A549 (cell line): Measurements from ENCODE around the gene ZCCHC24. TPM values are rescaled to one million over a fixed set of nuclear protein-coding genes. Genes with fewer than 3 reads are reported as not detected.

Experiments used
- ATAC-seq, 2 experiments: fragments of 200-7000 bp in 1 of 2; fragments of >200 bp in 1 of 2; cut with Nextera tagmentation in 1 of 2; cut with Tn5 transposase in 1 of 2; 3 replicates each; pipeline versions ENCODE4 v1.8.0 to v1.9.1; 2018 to 2020; ENCODE audit warnings: mild to moderate bottlenecking in 1 of 2, moderate library complexity in 1 of 2
- CTCF ChIA-PET: fragments of 300-600 bp; sonication (Branson Sonifier 250); formaldehyde crosslinking; extraction: SDS; loops from one replicate; lab custom pipeline; 2021; ENCODE audit warnings: antibody characterized with exemption, inconsistent platforms; lab: Yijun Ruan, JAX
- POLR2A ChIA-PET: fragments of 350-600 bp; formaldehyde crosslinking; extraction: SDS; loops from one replicate; lab custom pipeline; 2021; ENCODE audit warnings: antibody characterized with exemption, inconsistent platforms; lab: Yijun Ruan, JAX
- DNase-seq, 2 experiments: peaks; one replicate each; pipeline versions ENCODE4 v3.0.0 to v3.0.0-alpha.2; 2011 to 2016; ENCODE audit warnings: low read depth in 1 of 2, low spot score in 1 of 2
- FAIRE-seq: peaks from 2 replicates; lab custom pipeline; 2011; peaks lifted over from hg19 to GRCh38; lab: Jason Lieb, UNC
- H3K27ac ChIP-seq, 2 experiments: fragments of >200 bp; sonication (Bioruptor Twin); formaldehyde crosslinking; 3 replicates each; pipeline ENCODE4 v1.5.1; 2016 to 2017
- H3K4me1 ChIP-seq: fragments of >200 bp; sonication (Bioruptor Twin); formaldehyde crosslinking; 3 replicates; pipeline ENCODE4 v1.6.1; 2016
- H3K4me2 ChIP-seq: fragments of >200 bp; sonication (Bioruptor Twin); formaldehyde crosslinking; 3 replicates; pipeline ENCODE4 v1.6.1; 2016
- H3K4me3 ChIP-seq: fragments of >200 bp; sonication (Bioruptor Twin); formaldehyde crosslinking; 3 replicates; pipeline ENCODE4 v1.5.1; 2016
- H3K9me3 ChIP-seq: fragments of >200 bp; sonication (Bioruptor Twin); formaldehyde crosslinking; 3 replicates; pipeline ENCODE4 v1.6.1; 2016
- ELK1 ChIP-seq: fragments of 150-350 bp; IDR thresholded peaks from 2 replicates; pipeline ENCODE4 v1.6.1; 2014; ENCODE audit warnings: low read depth, mild to moderate bottlenecking, low read length
- EP300 ChIP-seq, 2 experiments: fragments of >200 bp; sonication (Bioruptor Twin); formaldehyde crosslinking; IDR thresholded peaks; 2 replicates in 1 of 2; 3 replicates in 1 of 2; pipeline ENCODE4 v1.6.1; 2016 to 2017
- FOXS1 ChIP-seq: fragments of 250-450 bp; sonication (Bioruptor Pico); IDR thresholded peaks from 2 replicates; pipeline ENCODE4 v1.5.0; 2020; ENCODE audit warnings: mild to moderate bottlenecking, moderate library complexity
- HDAC2 ChIP-seq: fragments of 200-600 bp; sonication (generic); IDR thresholded peaks from 2 replicates; pipeline ENCODE4 v1.6.1; 2016
- HES2 ChIP-seq: fragments of >200 bp; sonication (Bioruptor Twin); formaldehyde crosslinking; IDR thresholded peaks from 2 replicates; pipeline ENCODE4 v1.6.1; 2016
- HOXA7 ChIP-seq: fragments of 250-450 bp; sonication (Bioruptor Pico); IDR thresholded peaks from 2 replicates; pipeline ENCODE4 v1.5.0; 2020; ENCODE audit warnings: mild to moderate bottlenecking, moderate library complexity
- JUN ChIP-seq, 2 experiments: fragments of >200 bp; sonication (Bioruptor Twin); formaldehyde crosslinking; IDR thresholded peaks; 2 replicates in 1 of 2; 3 replicates in 1 of 2; pipeline ENCODE4 v1.6.1; 2016 to 2017
- KDM1A ChIP-seq: fragments of 200-600 bp; sonication (generic); IDR thresholded peaks from 2 replicates; pipeline ENCODE4 v1.6.1; 2016; ENCODE audit warnings: low read depth, mild to moderate bottlenecking
- MAFK ChIP-seq: fragments of 450-650 bp; IDR thresholded peaks from 2 replicates; pipeline ENCODE4 v1.6.1; 2014; ENCODE audit not compliant: partially characterized antibody
- NPAS2 ChIP-seq: fragments of 250-450 bp; sonication (Bioruptor Pico); IDR thresholded peaks from 2 replicates; pipeline ENCODE4 v1.8.0; 2022; ENCODE audit warnings: mild to moderate bottlenecking, moderate library complexity, borderline replicate concordance
- NR3C1 ChIP-seq: fragments of >200 bp; sonication (Bioruptor Twin); formaldehyde crosslinking; IDR thresholded peaks from 3 replicates; pipeline ENCODE4 v1.6.1; 2017
- POLR2AphosphoS2 ChIP-seq: conservative IDR thresholded peaks from 2 replicates; pipeline ENCODE4 v1.6.1; 2012; ENCODE audit warnings: low read length, improper control_type of control experiment, inconsistent platforms
- RCOR1 ChIP-seq: fragments of 150-350 bp; IDR thresholded peaks from 2 replicates; pipeline ENCODE4 v1.6.1; 2014; ENCODE audit warnings: antibody characterized with exemption, low read length, low read depth
- RFX5 ChIP-seq: fragments of 450-650 bp; IDR thresholded peaks from 2 replicates; pipeline ENCODE4 v1.7.1; 2014; ENCODE audit warnings: antibody characterized with exemption, mild to moderate bottlenecking, moderate library complexity
- SMC3 ChIP-seq: fragments of >200 bp; sonication (Bioruptor Twin); formaldehyde crosslinking; IDR thresholded peaks from 3 replicates; pipeline ENCODE4 v1.6.1; 2018; ENCODE audit warnings: inconsistent platforms
- TFCP2L1 ChIP-seq: fragments of 250-450 bp; sonication (Bioruptor Pico); IDR thresholded peaks from 2 replicates; pipeline ENCODE4 v1.5.0; 2021; ENCODE audit warnings: mild to moderate bottlenecking
- TP53 ChIP-seq: fragments of 250-450 bp; sonication (Bioruptor Pico); IDR thresholded peaks from 2 replicates; pipeline ENCODE4 v1.5.0; 2021; ENCODE audit warnings: mild to moderate bottlenecking, moderate library complexity
- ZNF302 ChIP-seq: fragments of 250-450 bp; sonication (Bioruptor Pico); IDR thresholded peaks from 2 replicates; pipeline ENCODE4 v1.9.0; 2021; ENCODE audit warnings: inconsistent platforms, mild to moderate bottlenecking, moderate library complexity
- WGBS: methylation state at CpG from one replicate; pipeline ENCODE4 v1.1.6; 2017; ENCODE audit errors: missing lambda C conversion rate; 5-methylcytosine and 5-hydroxymethylcytosine counted together
- polyA plus RNA-seq, 4 experiments: library from polyadenylated mRNA; depleted of rRNA in 3 of 4; stranded (reverse); fragments of >200 nt; fragmentation: RNase III in 1 of 4; extraction: RNeasy Plus Mini Kit Qiagen cat#74134 plus additional on column Dnase treatment in 1 of 4; gene quantifications; 2 replicates in 3 of 4; 3 replicates in 1 of 4; pipeline ENCODE4 v1.2.3, GENCODE V29; 2011 to 2017
- TF ChIP-seq, protein P1 (sequence below): fragments of >200 bp; sonication (Bioruptor Twin); formaldehyde crosslinking; IDR thresholded peaks from 3 replicates; pipeline ENCODE4 v1.5.1; 2016
- TF ChIP-seq, protein P2 (sequence below): IDR thresholded peaks from 2 replicates; pipeline ENCODE4 v1.6.1; 2012; ENCODE audit warnings: low read depth, borderline replicate concordance

ZCCHC24 gene
- polyA plus RNA-seq, 2 of the 4 experiments (the other 2 are of a cell fraction): 2.4 to 4.2 TPM

- peak overlapping the region; percentile 96 for H3K4me2 ChIP-seq
- ChIA-PET CTCF (interaction anchor here (1.1 to 2.1 kb wide), 2 partner anchors 25 to 67 kb away, joined by 3 to 9 read pairs; no protein-coding TSS in a partner anchor), POLR2A (interaction anchor here (0.5 kb wide), 1 partner anchor 492 kb away, joined by 4 read pairs; no protein-coding TSS in a partner anchor)
- DNase-seq (no peak), FAIRE-seq (no peak), ATAC-seq (no peak)
- WGBS: 58% methylated on average over 11 of the region's 11 CpGs
- H3K4me1 ChIP-seq: peaks cover 18% of the 10 kb centered on the region
- TF ChIP-seq NPAS2: no peak
- TF ChIP-seq RFX5: no peak
- H3K4me3 ChIP-seq: no peak overlapping the region; the same call in 2 of the 3 replicates
- peak overlapping the region in 1 of 2 experiments; percentile 84; a peak in 3 of 6 replicates for H3K27ac ChIP-seq
- H3K9me3 ChIP-seq: no peaks in the 10 kb centered on the region
Measured at GRCh38 chr10:79443338-79444198, 1.9 kb downstream of the ZCCHC24 start.

GRCh38 chr10:79442171-79443040 is 3.0 kb downstream of the ZCCHC24 start:
- DNase-seq (no peak), ATAC-seq (no peak), FAIRE-seq (no peak)
- no peak overlapping the region for H3K27ac ChIP-seq
- no peak overlapping the region for H3K4me2 ChIP-seq
- peaks cover 18% of the 10 kb centered on the region for H3K4me1 ChIP-seq
- TF ChIP-seq KDM1A (no peak), ZNF302 (no peak), JUN (IDR thresholded peaks at IDR 0.05) (no peak), HOXA7 (no peak), FOXS1 (CRISPR knock-in tag) (no peak), HES2 (no peak), TFCP2L1 (no peak), SMC3 (no peak), HDAC2 (no peak)
- TF ChIP-seq, protein P1, sequence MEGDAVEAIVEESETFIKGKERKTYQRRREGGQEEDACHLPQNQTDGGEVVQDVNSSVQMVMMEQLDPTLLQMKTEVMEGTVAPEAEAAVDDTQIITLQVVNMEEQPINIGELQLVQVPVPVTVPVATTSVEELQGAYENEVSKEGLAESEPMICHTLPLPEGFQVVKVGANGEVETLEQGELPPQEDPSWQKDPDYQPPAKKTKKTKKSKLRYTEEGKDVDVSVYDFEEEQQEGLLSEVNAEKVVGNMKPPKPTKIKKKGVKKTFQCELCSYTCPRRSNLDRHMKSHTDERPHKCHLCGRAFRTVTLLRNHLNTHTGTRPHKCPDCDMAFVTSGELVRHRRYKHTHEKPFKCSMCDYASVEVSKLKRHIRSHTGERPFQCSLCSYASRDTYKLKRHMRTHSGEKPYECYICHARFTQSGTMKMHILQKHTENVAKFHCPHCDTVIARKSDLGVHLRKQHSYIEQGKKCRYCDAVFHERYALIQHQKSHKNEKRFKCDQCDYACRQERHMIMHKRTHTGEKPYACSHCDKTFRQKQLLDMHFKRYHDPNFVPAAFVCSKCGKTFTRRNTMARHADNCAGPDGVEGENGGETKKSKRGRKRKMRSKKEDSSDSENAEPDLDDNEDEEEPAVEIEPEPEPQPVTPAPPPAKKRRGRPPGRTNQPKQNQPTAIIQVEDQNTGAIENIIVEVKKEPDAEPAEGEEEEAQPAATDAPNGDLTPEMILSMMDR: no peak
- 92% methylated on average over 11 of the region's 14 CpGs for WGBS
- CTCF ChIA-PET: interaction anchor here (0.8 to 2.3 kb wide), 5 partner anchors 13 to 67 kb away, joined by 3 to 10 read pairs (median 9); no protein-coding TSS in a partner anchor
- POLR2A ChIA-PET: no interaction called here
- no peaks in the 10 kb centered on the region for H3K9me3 ChIP-seq
- H3K4me3 ChIP-seq: no peak overlapping the region

- Histone ChIP-seq H3K4me3 (no peak overlapping the region), H3K9me3 (no peaks in the 10 kb centered on the region), H3K27ac (no peak overlapping the region)
- POLR2A ChIA-PET: no interaction called here
- no peak for ATAC-seq
- TF ChIP-seq, protein P2, sequence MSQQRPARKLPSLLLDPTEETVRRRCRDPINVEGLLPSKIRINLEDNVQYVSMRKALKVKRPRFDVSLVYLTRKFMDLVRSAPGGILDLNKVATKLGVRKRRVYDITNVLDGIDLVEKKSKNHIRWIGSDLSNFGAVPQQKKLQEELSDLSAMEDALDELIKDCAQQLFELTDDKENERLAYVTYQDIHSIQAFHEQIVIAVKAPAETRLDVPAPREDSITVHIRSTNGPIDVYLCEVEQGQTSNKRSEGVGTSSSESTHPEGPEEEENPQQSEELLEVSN: no peak
- TF ChIP-seq NR3C1: no peak
- no peak for TF ChIP-seq TP53 (CRISPR knock-in tag)
- TF ChIP-seq POLR2AphosphoS2: no peak
- no peak for TF ChIP-seq EP300 (IDR thresholded peaks at IDR 0.05)
- TF ChIP-seq MAFK: no peak
- TF ChIP-seq RCOR1: no peak
- no peak for TF ChIP-seq ELK1
- TF ChIP-seq, all 56 proteins: peak for 0
- Histone ChIP-seq H3K4me2 (no peak overlapping the region), H3K4me1 (peaks cover 18% of the 10 kb centered on the region)
- no peak for FAIRE-seq
- CTCF ChIA-PET: interaction anchor here (0.9 to 2.3 kb wide), 7 partner anchors 9 to 68 kb away, joined by 3 to 10 read pairs (median 5); no protein-coding TSS in a partner anchor
- DNase-seq: no peak
- WGBS: 0% methylated on average over 1 of the region's 1 CpG
Measured at GRCh38 chr10:79441433-79441832, 4.0 kb downstream of the ZCCHC24 start.
